ENCODE measurements around the gene NAIP.
"Not testable (repeated sequence)": the region's sequence is repeated elsewhere in the genome, so short reads cannot be mapped to it uniquely, and the experiment has no call there.

NAIP gene

DNA sequence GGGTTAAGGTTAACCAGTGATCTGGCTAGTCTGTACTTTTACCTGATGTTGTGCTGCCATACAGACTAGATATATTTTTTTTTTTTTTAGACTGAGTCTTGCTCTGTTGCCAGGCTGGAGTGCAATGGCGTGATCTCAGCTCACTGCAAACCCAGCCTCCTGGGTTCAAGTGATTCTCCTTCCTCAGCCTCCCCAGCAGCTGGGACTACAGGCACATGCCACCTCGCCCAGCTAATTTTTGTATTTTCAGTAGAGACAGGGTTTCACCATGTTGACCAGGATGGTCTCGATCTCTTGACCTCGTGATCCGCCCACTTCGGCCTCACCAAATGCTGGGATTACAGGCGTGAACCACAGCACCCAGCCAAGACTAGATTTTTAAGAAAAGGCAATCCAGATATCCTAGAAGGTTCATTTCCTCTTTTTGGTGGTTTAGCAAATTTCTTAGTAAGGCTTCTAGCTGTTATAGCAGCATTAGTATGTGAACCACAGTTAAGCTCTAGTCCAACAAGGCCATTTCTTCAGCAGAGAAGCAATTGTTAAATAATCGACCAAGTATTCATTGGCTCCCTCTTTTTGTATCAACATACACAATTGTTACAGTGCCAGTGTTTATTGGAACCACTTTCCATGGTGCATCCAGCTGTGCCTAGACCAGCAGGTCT, at the start of gene NAIP:
NAIP (minus strand) TSS at position 51 of the 665 bp plus-strand sequence. CDS start 12,424 bp downstream, outside the sequence.
- H3K27ac Mint-ChIP-seq; H3K27me3 Mint-ChIP-seq; H3K4me3 Mint-ChIP-seq; H3K36me3 Mint-ChIP-seq (ENCODE audit: low read depth); H3K4me1 Mint-ChIP-seq (ENCODE audit: low read depth); H3K9me3 Mint-ChIP-seq: not testable (repeated sequence)

- not testable (repeated sequence) for H3K4me3 Mint-ChIP-seq, H3K27me3 Mint-ChIP-seq, H3K9me3 Mint-ChIP-seq
Observed at GRCh38 chr5:71067262-71067928, 42.3 kb upstream of the NAIP start, which contains the start of gene GTF2H2. TSS of gene GTF2H2 (minus strand) at chr5:71067676. CDS start at chr5:71062763, 4,913 bp downstream.

GRCh38 chr5:71061322-71061721, 36.2 kb upstream of the NAIP start:
- not testable (repeated sequence) for H3K27me3 Mint-ChIP-seq, H3K9me3 Mint-ChIP-seq, H3K27ac Mint-ChIP-seq

More at GRCh38 chr5:71067262-71067928, 42.3 kb upstream of the NAIP start, which contains the start of gene GTF2H2:
- not testable (repeated sequence) for H3K4me1 Mint-ChIP-seq (ENCODE audit: low read depth); H3K36me3 Mint-ChIP-seq (ENCODE audit: low read depth); H3K27ac Mint-ChIP-seq

DNA sequence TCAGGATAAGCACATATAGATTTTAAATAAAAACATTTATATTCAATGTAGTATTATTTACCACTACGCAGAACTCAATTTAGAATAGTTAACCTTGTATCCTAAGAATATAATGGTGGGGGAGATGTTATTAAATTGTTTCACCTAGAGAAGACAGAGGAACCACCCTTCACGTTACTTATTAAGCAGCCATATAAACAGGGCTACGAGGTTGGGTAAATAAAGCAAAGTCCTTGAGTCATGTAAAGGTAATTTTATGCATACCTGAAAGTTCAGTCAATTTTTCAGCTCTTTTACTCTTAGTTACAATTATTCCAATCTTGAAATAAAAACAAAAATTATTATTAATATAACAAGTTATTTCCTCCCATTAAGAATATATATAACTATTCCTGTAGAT, 34.3 kb upstream of the NAIP start:
- not testable (repeated sequence) for H3K36me3 Mint-ChIP-seq (ENCODE audit: low read depth); H3K27ac Mint-ChIP-seq; H3K4me1 Mint-ChIP-seq (ENCODE audit: low read depth); H3K4me3 Mint-ChIP-seq; H3K27me3 Mint-ChIP-seq; H3K9me3 Mint-ChIP-seq

More at GRCh38 chr5:71061322-71061721, 36.2 kb upstream of the NAIP start:
- H3K36me3 Mint-ChIP-seq (ENCODE audit: low read depth); H3K4me1 Mint-ChIP-seq (ENCODE audit: low read depth); H3K4me3 Mint-ChIP-seq: not testable (repeated sequence)

DNA sequence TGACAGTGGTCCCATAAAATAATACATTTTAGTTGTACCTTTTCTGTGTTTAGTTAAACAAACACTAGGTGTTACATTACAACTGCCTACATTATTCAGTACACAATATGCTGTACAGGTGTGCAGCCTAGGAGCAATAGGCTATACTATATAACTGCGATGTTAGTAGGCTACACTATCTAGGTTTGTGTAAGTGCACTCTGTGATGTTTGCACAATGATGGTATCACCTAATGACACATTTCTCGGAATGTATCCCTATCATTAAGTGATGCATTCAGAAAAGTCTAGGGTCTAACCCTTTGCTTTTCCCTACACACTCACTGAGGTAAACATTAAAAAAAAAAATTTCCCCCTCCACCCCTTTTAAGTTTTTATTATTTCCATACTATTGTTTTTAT, 19.7 kb upstream of the NAIP start:
- H3K36me3 Mint-ChIP-seq (ENCODE audit: low read depth); H3K4me1 Mint-ChIP-seq (ENCODE audit: low read depth); H3K4me3 Mint-ChIP-seq; H3K9me3 Mint-ChIP-seq; H3K27ac Mint-ChIP-seq; H3K27me3 Mint-ChIP-seq: not testable (repeated sequence)

DNA sequence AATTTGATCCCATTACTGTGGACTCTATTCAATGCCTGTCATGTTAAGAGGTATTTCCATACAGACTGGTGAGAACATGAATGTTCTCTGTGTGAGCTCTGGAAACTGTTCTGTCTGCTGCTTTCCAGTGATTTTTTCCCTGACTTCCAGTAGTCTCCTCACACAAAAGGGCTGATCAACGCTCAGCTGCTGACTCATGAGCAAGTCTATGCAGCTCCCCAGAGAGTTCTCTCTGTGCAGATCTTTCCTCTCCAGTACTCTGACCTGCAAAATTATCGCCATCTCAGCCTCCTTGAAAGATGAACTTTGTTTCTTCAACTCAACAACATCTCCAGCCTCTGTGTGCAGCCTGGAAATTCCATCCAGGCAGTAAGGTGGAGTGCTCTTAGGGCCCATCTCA, 19.0 kb upstream of the NAIP start:
- H3K27ac Mint-ChIP-seq; H3K27me3 Mint-ChIP-seq; H3K36me3 Mint-ChIP-seq (ENCODE audit: low read depth); H3K4me3 Mint-ChIP-seq; H3K4me1 Mint-ChIP-seq (ENCODE audit: low read depth); H3K9me3 Mint-ChIP-seq: not testable (repeated sequence)

DNA sequence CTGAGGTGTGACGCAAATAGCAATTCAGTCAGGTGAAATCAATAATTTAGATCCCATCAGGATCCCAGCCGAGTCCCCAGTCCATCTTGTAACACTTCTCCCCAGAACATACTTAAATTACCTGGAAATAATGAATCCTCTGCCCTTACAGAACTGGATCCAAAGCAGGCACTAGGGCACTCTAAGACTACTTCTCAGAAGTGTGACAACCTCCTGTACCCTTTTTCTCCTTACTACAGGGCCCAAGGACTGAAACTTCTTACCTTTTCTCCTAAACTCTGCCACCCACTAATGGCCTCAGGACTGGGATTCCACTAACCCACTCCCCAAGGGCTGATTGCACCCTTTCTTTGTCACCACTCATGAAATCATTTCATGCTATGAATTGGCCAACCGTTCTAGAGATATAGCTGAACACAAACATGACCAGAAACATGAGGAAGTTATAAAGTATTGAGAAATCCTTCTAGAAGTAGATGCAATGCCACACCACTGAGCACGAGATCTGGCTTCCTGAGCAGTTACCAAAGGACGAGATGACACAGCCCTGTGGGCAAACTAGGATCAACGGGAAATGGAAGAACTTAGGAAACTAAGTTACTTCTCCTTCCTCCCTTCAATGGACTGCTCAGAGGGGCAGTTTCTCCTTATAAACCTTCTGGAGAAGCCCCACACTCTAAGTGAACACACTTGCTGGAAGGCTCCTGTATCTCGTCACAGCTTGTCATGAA, 6.1 kb upstream of the NAIP start:
- H3K27me3 Mint-ChIP-seq; H3K4me1 Mint-ChIP-seq (ENCODE audit: low read depth); H3K27ac Mint-ChIP-seq; H3K9me3 Mint-ChIP-seq; H3K4me3 Mint-ChIP-seq; H3K36me3 Mint-ChIP-seq (ENCODE audit: low read depth): not testable (repeated sequence)

DNA sequence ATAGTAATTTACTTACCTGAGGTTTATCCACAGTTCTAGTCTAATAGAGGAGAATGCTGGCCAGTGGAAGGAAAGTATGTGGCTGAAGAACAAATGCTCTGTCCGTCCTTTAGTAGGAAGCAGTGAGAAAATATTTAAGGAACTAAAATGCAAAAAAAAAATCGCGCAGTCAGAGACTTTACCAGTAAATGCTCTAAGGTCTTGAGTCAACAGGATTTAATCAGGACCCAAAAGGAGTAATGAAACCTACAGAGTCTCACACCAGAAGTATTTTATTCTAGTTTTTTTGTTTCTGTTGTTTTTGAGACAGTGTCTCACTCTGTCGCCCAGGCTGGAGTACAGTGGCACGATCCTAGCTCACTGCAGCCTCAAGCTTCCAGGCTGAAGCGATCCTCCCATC, 4.5 kb downstream of the NAIP start:
- H3K9me3 Mint-ChIP-seq; H3K27ac Mint-ChIP-seq; H3K36me3 Mint-ChIP-seq (ENCODE audit: low read depth); H3K4me3 Mint-ChIP-seq; H3K27me3 Mint-ChIP-seq; H3K4me1 Mint-ChIP-seq (ENCODE audit: low read depth): not testable (repeated sequence)

DNA sequence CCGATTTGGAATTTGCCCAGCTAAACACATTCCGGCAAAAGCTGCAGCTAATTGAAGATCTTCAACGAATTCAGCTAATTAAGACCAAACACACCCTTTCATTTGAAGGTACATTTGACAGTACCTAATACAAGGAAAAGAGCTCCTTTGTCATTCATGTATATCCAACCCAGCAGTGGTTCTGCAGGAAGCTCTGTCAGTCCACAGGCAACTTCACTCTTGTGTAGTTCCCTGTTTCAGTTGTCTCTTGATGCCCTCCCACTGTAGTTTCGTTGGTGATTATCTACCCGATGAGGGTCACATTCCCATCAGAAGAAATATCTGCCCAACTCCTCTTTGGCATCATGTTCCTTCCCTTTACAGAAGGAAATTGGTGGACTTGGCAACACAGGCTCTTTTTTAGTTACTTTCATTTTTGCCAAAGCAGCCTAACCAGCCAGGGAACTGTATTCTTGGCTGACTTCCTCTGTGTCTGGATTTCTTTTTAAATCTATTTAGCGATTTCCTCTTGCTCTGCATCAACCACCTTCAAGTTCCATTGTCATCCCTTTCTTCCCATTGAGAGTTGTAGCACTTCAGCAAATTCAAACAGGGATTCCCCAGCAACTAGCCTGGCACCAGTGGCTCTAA, 6.6 kb downstream of the NAIP start:
- H3K4me1 Mint-ChIP-seq (ENCODE audit: low read depth); H3K4me3 Mint-ChIP-seq; H3K27me3 Mint-ChIP-seq; H3K27ac Mint-ChIP-seq; H3K9me3 Mint-ChIP-seq; H3K36me3 Mint-ChIP-seq (ENCODE audit: low read depth): not testable (repeated sequence)

- Mint-ChIP-seq H3K27ac (no peak overlapping the region), H3K36me3 (ENCODE audit: low read depth) (no peaks in the 10 kb centered on the region), H3K9me3 (no peaks in the 10 kb centered on the region), H3K4me3 (no peak overlapping the region), H3K27me3 (no peaks in the 10 kb centered on the region), H3K4me1 (ENCODE audit: low read depth) (no peaks in the 10 kb centered on the region)
Observed at GRCh38 chr5:71014176-71014575, 11.0 kb downstream of the NAIP start.

DNA sequence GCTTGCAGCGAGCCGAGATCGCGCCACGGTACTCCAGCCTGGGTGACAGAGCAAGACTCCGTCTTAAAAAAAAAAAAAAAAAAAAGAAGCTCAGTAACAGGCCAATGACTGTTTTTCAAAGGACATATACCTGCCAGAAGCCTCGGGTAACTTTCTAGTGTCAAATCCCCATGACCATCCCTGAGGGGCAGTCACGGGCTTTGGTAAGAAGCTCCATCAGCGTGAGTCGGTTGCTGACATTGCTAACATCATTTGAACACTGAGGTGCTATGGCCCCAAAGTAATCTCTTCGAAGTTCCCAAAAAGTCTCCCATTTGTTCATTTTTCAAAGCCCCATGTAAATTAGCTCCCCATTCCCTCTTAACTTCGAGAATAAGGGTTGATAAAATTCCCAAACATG, 11.6 kb downstream of the NAIP start:
- Mint-ChIP-seq H3K27me3 (no peaks in the 10 kb centered on the region), H3K9me3 (no peaks in the 10 kb centered on the region), H3K4me1 (ENCODE audit: low read depth) (no peaks in the 10 kb centered on the region), H3K36me3 (ENCODE audit: low read depth) (no peaks in the 10 kb centered on the region), H3K4me3 (no peak overlapping the region), H3K27ac (no peak overlapping the region)

DNA sequence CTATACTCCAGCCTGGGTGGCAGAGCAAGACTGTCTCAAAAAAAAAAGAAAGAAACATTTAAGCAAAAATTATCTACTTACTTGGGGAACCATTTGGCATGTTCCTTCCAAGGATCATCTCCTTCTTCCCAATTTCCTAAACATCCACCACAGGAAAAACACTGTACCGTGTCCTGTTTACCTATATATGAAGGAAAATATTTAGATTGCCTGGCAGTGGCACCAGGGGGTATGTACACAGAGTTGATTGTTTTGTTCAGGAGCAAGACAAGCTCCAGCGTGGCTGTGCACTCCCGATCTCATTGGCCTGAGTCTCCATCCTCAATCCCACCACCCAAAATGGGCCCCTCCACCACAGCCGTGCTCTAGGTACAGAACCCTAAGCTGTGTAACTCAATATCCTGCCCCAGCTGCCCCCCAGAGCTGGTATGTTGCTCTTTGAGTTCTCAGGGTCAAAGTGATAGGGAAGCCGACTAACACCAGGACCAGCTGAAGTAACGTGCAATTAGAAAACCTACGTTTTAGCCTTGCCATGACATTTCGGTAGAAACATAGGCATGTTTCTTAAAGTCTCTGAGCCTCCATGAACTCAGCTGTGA, 13.8 kb downstream of the NAIP start:
- Mint-ChIP-seq H3K9me3 (no peaks in the 10 kb centered on the region), H3K27ac (no peak overlapping the region), H3K4me1 (ENCODE audit: low read depth) (no peaks in the 10 kb centered on the region), H3K4me3 (no peak overlapping the region), H3K27me3 (no peaks in the 10 kb centered on the region), H3K36me3 (ENCODE audit: low read depth) (no peaks in the 10 kb centered on the region)

- not testable (repeated sequence) for H3K4me3 Mint-ChIP-seq; H3K27ac Mint-ChIP-seq; H3K9me3 Mint-ChIP-seq; H3K36me3 Mint-ChIP-seq (ENCODE audit: low read depth); H3K27me3 Mint-ChIP-seq; H3K4me1 Mint-ChIP-seq (ENCODE audit: low read depth)
Observed at GRCh38 chr5:71006983-71007382, 18.2 kb downstream of the NAIP start.

DNA sequence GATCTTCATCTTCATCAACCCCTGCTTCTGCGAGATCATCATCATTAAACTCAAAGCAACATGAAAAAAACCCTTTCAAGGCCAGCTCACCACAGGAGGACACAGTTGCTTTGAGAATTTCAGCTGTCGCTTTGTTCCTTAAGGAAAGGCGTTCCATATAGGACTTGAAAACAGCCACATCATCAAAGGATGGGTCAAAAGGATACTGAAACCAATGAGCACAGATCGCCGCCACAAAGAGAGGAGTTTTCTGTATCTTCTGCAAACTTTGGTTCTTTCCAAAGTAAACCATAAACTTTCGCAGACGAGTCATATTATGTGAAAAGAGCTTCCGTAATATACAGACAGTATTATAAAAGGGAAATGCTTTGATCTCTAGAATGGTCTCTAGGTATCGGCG, 40.3 kb downstream of the NAIP start:
- H3K9me3 Mint-ChIP-seq, H3K27ac Mint-ChIP-seq: not testable (repeated sequence)

GRCh38 chr5:70967220-70967619, 57.9 kb downstream of the NAIP start:
- H3K4me3 Mint-ChIP-seq; H3K36me3 Mint-ChIP-seq (ENCODE audit: low read depth); H3K9me3 Mint-ChIP-seq; H3K27ac Mint-ChIP-seq; H3K27me3 Mint-ChIP-seq; H3K4me1 Mint-ChIP-seq (ENCODE audit: low read depth): not testable (repeated sequence)

More for the DNA sequence above, 40.3 kb downstream of the NAIP start:
- H3K36me3 Mint-ChIP-seq (ENCODE audit: low read depth); H3K27me3 Mint-ChIP-seq; H3K4me1 Mint-ChIP-seq (ENCODE audit: low read depth); H3K4me3 Mint-ChIP-seq: not testable (repeated sequence)

Measured in stimulated activated naive CD8-positive, alpha-beta T cell treated with anti-CD3 and anti-CD28 coated beads, Interleukin-15, Interleukin-2, amounts not matched to agents 100 ng/mL and 50 ng/mL, for 24 hours (primary cell).